ENCODE data around the gene PAK5. TPM values are rescaled to one million over a fixed set of nuclear protein-coding genes. Genes with fewer than 3 reads are reported as not detected.

Gene PAK5
- total RNA-seq, 1 donor from 2014 or later, result 0.25 TPM

- Histone ChIP-seq H3K27ac (no peak overlapping the region), H3K4me3 (no peak overlapping the region), H3K36me3 (no peaks in the 10 kb centered on the region), H3K4me1 (no peaks in the 10 kb centered on the region), H3K27me3 (no peaks in the 10 kb centered on the region), H3K9me3 (no peaks in the 10 kb centered on the region)
- no peak for DNase-seq (ENCODE audit: extremely low spot score in 2 of 2)
- TF ChIP-seq POLR2A (IDR thresholded peaks at IDR 0.05) (no peak), CTCF (IDR thresholded peaks at IDR 0.05) (no peak), POLR2AphosphoS5 (IDR thresholded peaks at IDR 0.05; ENCODE audit: insufficient read depth in 1 of 2, low read depth in 1 of 2) (no peak)
- intact Hi-C loops (cut with DNase I), result no loop called here
These were observed 38.5 kb downstream of the PAK5 start for GRCh38 chr20:9800421-9800820.

GRCh38 chr20:9794831-9795230 is 44.0 kb downstream of the PAK5 start:
- no peak overlapping the region for H3K4me3 ChIP-seq
- TF ChIP-seq CTCF (IDR thresholded peaks at IDR 0.05), result no peak
- no peak for TF ChIP-seq POLR2A (IDR thresholded peaks at IDR 0.05)
- TF ChIP-seq POLR2AphosphoS5 (IDR thresholded peaks at IDR 0.05; ENCODE audit: insufficient read depth in 1 of 2, low read depth in 1 of 2), result no peak
- no peaks in the 10 kb centered on the region for H3K4me1 ChIP-seq
- H3K9me3 ChIP-seq, result no peaks in the 10 kb centered on the region
- no peak for DNase-seq (ENCODE audit: extremely low spot score in 2 of 2)
- no peak overlapping the region for H3K27ac ChIP-seq
- no peaks in the 10 kb centered on the region for H3K36me3 ChIP-seq
- intact Hi-C loops (cut with DNase I), result no loop called here
- H3K27me3 ChIP-seq, result no peaks in the 10 kb centered on the region

GRCh38 chr20:9792674-9793073 is 46.2 kb downstream of the PAK5 start:
- TF ChIP-seq CTCF (IDR thresholded peaks at IDR 0.05) (no peak), POLR2A (IDR thresholded peaks at IDR 0.05) (no peak), POLR2AphosphoS5 (IDR thresholded peaks at IDR 0.05; ENCODE audit: insufficient read depth in 1 of 2, low read depth in 1 of 2) (no peak)
- Histone ChIP-seq H3K9me3 (no peaks in the 10 kb centered on the region), H3K27ac (no peak overlapping the region), H3K36me3 (no peaks in the 10 kb centered on the region), H3K4me1 (no peaks in the 10 kb centered on the region), H3K27me3 (no peaks in the 10 kb centered on the region), H3K4me3 (no peak overlapping the region)
- DNase-seq (ENCODE audit: extremely low spot score in 2 of 2), result no peak
- intact Hi-C loops (cut with DNase I), result no loop called here

- H3K27me3 ChIP-seq, result no peaks in the 10 kb centered on the region
- H3K36me3 ChIP-seq, result no peaks in the 10 kb centered on the region
- H3K27ac ChIP-seq, result no peak overlapping the region
- no peaks in the 10 kb centered on the region for H3K9me3 ChIP-seq
- H3K4me3 ChIP-seq, result no peak overlapping the region
- DNase-seq (ENCODE audit: extremely low spot score in 2 of 2), result no peak
- no peak for TF ChIP-seq CTCF (IDR thresholded peaks at IDR 0.05)
- TF ChIP-seq POLR2A (IDR thresholded peaks at IDR 0.05), result no peak
- TF ChIP-seq POLR2AphosphoS5 (IDR thresholded peaks at IDR 0.05; ENCODE audit: insufficient read depth in 1 of 2, low read depth in 1 of 2), result no peak
- H3K4me1 ChIP-seq, result no peaks in the 10 kb centered on the region
- intact Hi-C loops (cut with DNase I), result no loop called here
These were observed 49.7 kb downstream of the PAK5 start for GRCh38 chr20:9789131-9789530.

- DNase-seq (ENCODE audit: extremely low spot score in 2 of 2), result no peak
- no peak overlapping the region for H3K4me3 ChIP-seq
- no peaks in the 10 kb centered on the region for H3K27me3 ChIP-seq
- no peak overlapping the region for H3K27ac ChIP-seq
- no peaks in the 10 kb centered on the region for H3K4me1 ChIP-seq
- TF ChIP-seq CTCF (IDR thresholded peaks at IDR 0.05) (no peak), POLR2AphosphoS5 (IDR thresholded peaks at IDR 0.05; ENCODE audit: insufficient read depth in 1 of 2, low read depth in 1 of 2) (no peak), POLR2A (IDR thresholded peaks at IDR 0.05) (no peak)
- no peaks in the 10 kb centered on the region for H3K9me3 ChIP-seq
- intact Hi-C loops (cut with DNase I), result no loop called here
- H3K36me3 ChIP-seq, result no peaks in the 10 kb centered on the region
These were observed 63.7 kb downstream of the PAK5 start for GRCh38 chr20:9775176-9775575.
